ENCODE measurements around the gene ITIH5. TPM values are rescaled to one million over a fixed set of nuclear protein-coding genes. Genes with fewer than 3 reads are reported as not detected.

Gene ITIH5
- total RNA-seq, 2 experiments from 2014 or later = not detected

- no peak overlapping the region for H3K27ac Mint-ChIP-seq
- peaks cover 25% of the 10 kb centered on the region for H3K27me3 Mint-ChIP-seq
- H3K4me3 Mint-ChIP-seq = no peak overlapping the region
- CTCF ChIA-PET = interaction anchor here (0.5 kb wide), 1 partner anchor 461 kb away, joined by 3 read pairs; no protein-coding TSS in a partner anchor
- POLR2A ChIA-PET = no interaction called here
- no peaks in the 10 kb centered on the region for H3K4me1 Mint-ChIP-seq
- no peaks in the 10 kb centered on the region for H3K9me3 Mint-ChIP-seq
- no peaks in the 10 kb centered on the region for H3K36me3 Mint-ChIP-seq (ENCODE audit: low read depth)
- no peak for DNase-seq
Observed at GRCh38 chr10:7642491-7643011, 24.2 kb downstream of the ITIH5 start.

- Mint-ChIP-seq H3K4me1 (no peaks in the 10 kb centered on the region), H3K9me3 (no peaks in the 10 kb centered on the region), H3K4me3 (no peak overlapping the region), H3K27me3 (peaks cover 4% of the 10 kb centered on the region), H3K27ac (no peak overlapping the region), H3K36me3 (ENCODE audit: low read depth) (no peaks in the 10 kb centered on the region)
- DNase-seq = no peak
- ChIA-PET POLR2A (no interaction called here), CTCF (interaction anchor here (0.7 kb wide), 1 partner anchor 22 kb away, joined by 4 read pairs; no protein-coding TSS in a partner anchor)
Observed at GRCh38 chr10:7635408-7636125, 31.2 kb downstream of the ITIH5 start.

GRCh38 chr10:7634142-7634894, 32.4 kb downstream of the ITIH5 start:
- peaks cover 4% of the 10 kb centered on the region for H3K27me3 Mint-ChIP-seq
- H3K4me3 Mint-ChIP-seq = no peak overlapping the region
- H3K9me3 Mint-ChIP-seq = peaks cover 6% of the 10 kb centered on the region
- CTCF ChIA-PET = interaction anchor here (0.7 kb wide), 1 partner anchor 21 kb away, joined by 4 read pairs; no protein-coding TSS in a partner anchor
- H3K36me3 Mint-ChIP-seq (ENCODE audit: low read depth) = no peaks in the 10 kb centered on the region
- no peak overlapping the region for H3K27ac Mint-ChIP-seq
- H3K4me1 Mint-ChIP-seq = no peaks in the 10 kb centered on the region
- DNase-seq = no peak
- POLR2A ChIA-PET = no interaction called here

- no peak overlapping the region for H3K27ac Mint-ChIP-seq
- DNase-seq = no peak
- peaks cover 14% of the 10 kb centered on the region for H3K9me3 Mint-ChIP-seq
- H3K4me3 Mint-ChIP-seq = no peak overlapping the region
- no peaks in the 10 kb centered on the region for H3K27me3 Mint-ChIP-seq
- no peaks in the 10 kb centered on the region for H3K4me1 Mint-ChIP-seq
- CTCF ChIA-PET = interaction anchor here (0.6 to 0.8 kb wide), 2 partner anchors 119 to 598 kb away, joined by 3 to 7 read pairs; no protein-coding TSS in a partner anchor
- POLR2A ChIA-PET = interaction anchor here (0.7 kb wide), 1 partner anchor 209 kb away, joined by 3 read pairs; no protein-coding TSS in a partner anchor
- H3K36me3 Mint-ChIP-seq (ENCODE audit: low read depth) = no peaks in the 10 kb centered on the region
Observed at GRCh38 chr10:7626283-7626682, 40.5 kb downstream of the ITIH5 start.

- CTCF ChIA-PET = interaction anchor here (0.6 to 0.8 kb wide), 3 partner anchors 119 to 598 kb away, joined by 3 to 7 read pairs (median 3); no protein-coding TSS in a partner anchor
- Mint-ChIP-seq H3K27me3 (no peaks in the 10 kb centered on the region), H3K9me3 (peaks cover 14% of the 10 kb centered on the region), H3K27ac (no peak overlapping the region), H3K36me3 (ENCODE audit: low read depth) (no peaks in the 10 kb centered on the region), H3K4me1 (no peaks in the 10 kb centered on the region), H3K4me3 (no peak overlapping the region)
- DNase-seq = no peak
- POLR2A ChIA-PET = no interaction called here
Observed at GRCh38 chr10:7625836-7626235, 40.9 kb downstream of the ITIH5 start.

GRCh38 chr10:7625009-7625408, 41.8 kb downstream of the ITIH5 start:
- ChIA-PET CTCF (interaction anchor here (0.6 kb wide), 1 partner anchor 190 kb away, joined by 3 read pairs; no protein-coding TSS in a partner anchor), POLR2A (no interaction called here)
- H3K4me1 Mint-ChIP-seq = no peaks in the 10 kb centered on the region
- DNase-seq = no peak
- no peaks in the 10 kb centered on the region for H3K36me3 Mint-ChIP-seq (ENCODE audit: low read depth)
- no peak overlapping the region for H3K27ac Mint-ChIP-seq
- no peak overlapping the region for H3K4me3 Mint-ChIP-seq
- H3K27me3 Mint-ChIP-seq = no peaks in the 10 kb centered on the region
- H3K9me3 Mint-ChIP-seq = peaks cover 11% of the 10 kb centered on the region

- no peaks in the 10 kb centered on the region for H3K27me3 Mint-ChIP-seq
- no peaks in the 10 kb centered on the region for H3K36me3 Mint-ChIP-seq (ENCODE audit: low read depth)
- no peaks in the 10 kb centered on the region for H3K9me3 Mint-ChIP-seq
- POLR2A ChIA-PET = no interaction called here
- CTCF ChIA-PET = interaction anchor here (0.9 kb wide), 1 partner anchor 715 kb away, joined by 3 read pairs; no protein-coding TSS in a partner anchor
- H3K4me3 Mint-ChIP-seq = no peak overlapping the region
- H3K27ac Mint-ChIP-seq = no peak overlapping the region
- H3K4me1 Mint-ChIP-seq = no peaks in the 10 kb centered on the region
- DNase-seq = no peak
Observed at GRCh38 chr10:7622969-7623368, 43.8 kb downstream of the ITIH5 start.

- DNase-seq = no peak
- Mint-ChIP-seq H3K4me3 (no peak overlapping the region), H3K27ac (no peak overlapping the region), H3K27me3 (peaks cover 3% of the 10 kb centered on the region), H3K4me1 (no peaks in the 10 kb centered on the region), H3K36me3 (ENCODE audit: low read depth) (no peaks in the 10 kb centered on the region), H3K9me3 (no peaks in the 10 kb centered on the region)
- ChIA-PET POLR2A (no interaction called here), CTCF (interaction anchor here (0.6 kb wide), 1 partner anchor 401 kb away, joined by 3 read pairs; no protein-coding TSS in a partner anchor)
Observed at GRCh38 chr10:7618461-7618860, 48.3 kb downstream of the ITIH5 start.

- ChIA-PET POLR2A (no interaction called here), CTCF (no interaction called here)
- no peak overlapping the region for H3K4me3 Mint-ChIP-seq
Observed at GRCh38 chr10:7611909-7612308, 54.9 kb downstream of the ITIH5 start.

GRCh38 chr10:7610651-7611389, 55.9 kb downstream of the ITIH5 start:
- H3K9me3 Mint-ChIP-seq = no peaks in the 10 kb centered on the region
- no peaks in the 10 kb centered on the region for H3K27me3 Mint-ChIP-seq
- DNase-seq = no peak
- H3K4me3 Mint-ChIP-seq = no peak overlapping the region
- ChIA-PET CTCF (interaction anchor here (0.6 kb wide), 1 partner anchor 906 kb away, joined by 3 read pairs; no protein-coding TSS in a partner anchor), POLR2A (no interaction called here)
- no peak overlapping the region for H3K27ac Mint-ChIP-seq
- no peaks in the 10 kb centered on the region for H3K36me3 Mint-ChIP-seq (ENCODE audit: low read depth)
- H3K4me1 Mint-ChIP-seq = no peaks in the 10 kb centered on the region

More at GRCh38 chr10:7611909-7612308, 54.9 kb downstream of the ITIH5 start:
- H3K9me3 Mint-ChIP-seq = no peaks in the 10 kb centered on the region
- H3K36me3 Mint-ChIP-seq (ENCODE audit: low read depth) = no peaks in the 10 kb centered on the region
- H3K27ac Mint-ChIP-seq = no peak overlapping the region
- no peaks in the 10 kb centered on the region for H3K27me3 Mint-ChIP-seq
- no peaks in the 10 kb centered on the region for H3K4me1 Mint-ChIP-seq
- no peak for DNase-seq

GRCh38 chr10:7610026-7610425, 56.7 kb downstream of the ITIH5 start:
- H3K27me3 Mint-ChIP-seq = no peaks in the 10 kb centered on the region
- H3K4me3 Mint-ChIP-seq = no peak overlapping the region
- H3K4me1 Mint-ChIP-seq = no peaks in the 10 kb centered on the region
- ChIA-PET POLR2A (no interaction called here), CTCF (no interaction called here)
- no peaks in the 10 kb centered on the region for H3K9me3 Mint-ChIP-seq
- no peak overlapping the region for H3K27ac Mint-ChIP-seq
- no peak for DNase-seq
- no peaks in the 10 kb centered on the region for H3K36me3 Mint-ChIP-seq (ENCODE audit: low read depth)

GRCh38 chr10:7609556-7609955, 57.2 kb downstream of the ITIH5 start:
- H3K4me1 Mint-ChIP-seq = no peaks in the 10 kb centered on the region

More at GRCh38 chr10:7609556-7609955, 57.2 kb downstream of the ITIH5 start:
- Mint-ChIP-seq H3K36me3 (ENCODE audit: low read depth) (no peaks in the 10 kb centered on the region), H3K9me3 (no peaks in the 10 kb centered on the region), H3K27me3 (no peaks in the 10 kb centered on the region), H3K4me3 (no peak overlapping the region), H3K27ac (no peak overlapping the region)
- CTCF ChIA-PET = no interaction called here
- no peak for DNase-seq
- POLR2A ChIA-PET = no interaction called here
